IPS-20b (cell line): ENCODE data around the gene TNFRSF4.

ENCODE experiments used
- H3K27ac ChIP-seq: one replicate; pipeline ENCODE4 v1.5.1; 2013; ENCODE audit warnings: low read length
- H3K27me3 ChIP-seq: 2 replicates; pipeline ENCODE4 v1.6.1; 2013; ENCODE audit warnings: mild to moderate bottlenecking, low read length, inconsistent platforms; ENCODE audit not compliant: insufficient read depth
- H3K36me3 ChIP-seq: 2 replicates; pipeline ENCODE4 v1.6.1; 2013; ENCODE audit warnings: low read depth, mild to moderate bottlenecking, inconsistent platforms, low read length, moderate library complexity; ENCODE audit not compliant: insufficient read depth
- H3K4me1 ChIP-seq: 2 replicates; pipeline ENCODE4 v1.6.1; 2013; ENCODE audit warnings: mild to moderate bottlenecking, control low read depth, inconsistent platforms, low read length, moderate library complexity; ENCODE audit not compliant: insufficient read depth
- H3K4me3 ChIP-seq: 2 replicates; pipeline ENCODE4 v1.5.1; 2013; ENCODE audit warnings: mild to moderate bottlenecking, low read length, inconsistent platforms
- H3K9ac ChIP-seq: 2 replicates; pipeline ENCODE4 v1.6.1; 2013; ENCODE audit warnings: low read depth, mild to moderate bottlenecking, inconsistent platforms, low read length, moderate library complexity
- H3K9me3 ChIP-seq: 2 replicates; pipeline ENCODE4 v1.6.1; 2013; ENCODE audit warnings: mild to moderate bottlenecking, low read depth, low read length, inconsistent platforms; ENCODE audit not compliant: insufficient read depth

TNFRSF4 gene

GRCh38 chr1:1236176-1236763 is 22.3 kb upstream of the TNFRSF4 start:
- Histone ChIP-seq H3K27me3 (no peaks in the 10 kb centered on the region), H3K27ac (no peak overlapping the region), H3K9me3 (no peaks in the 10 kb centered on the region), H3K4me1 (no peaks in the 10 kb centered on the region), H3K36me3 (no peaks in the 10 kb centered on the region), H3K4me3 (no peak overlapping the region), H3K9ac (no peak overlapping the region)

- Histone ChIP-seq H3K4me1 (peaks cover 3% of the 10 kb centered on the region; the same call in 1 of the 2 replicates), H3K4me3 (no peak overlapping the region), H3K9me3 (no peaks in the 10 kb centered on the region), H3K9ac (no peak overlapping the region), H3K27me3 (no peaks in the 10 kb centered on the region), H3K27ac (no peak overlapping the region), H3K36me3 (no peaks in the 10 kb centered on the region)
These were observed 21.2 kb upstream of the TNFRSF4 start for GRCh38 chr1:1235016-1235744.

- H3K9ac ChIP-seq, result no peak overlapping the region
- H3K27ac ChIP-seq, result no peak overlapping the region
These were observed 20.3 kb upstream of the TNFRSF4 start for GRCh38 chr1:1234180-1234808.

GRCh38 chr1:1233567-1233892 is 19.6 kb upstream of the TNFRSF4 start:
- H3K27ac ChIP-seq, result no peak overlapping the region
- H3K9ac ChIP-seq, result no peak overlapping the region
- H3K4me1 ChIP-seq, result peaks cover 3% of the 10 kb centered on the region; the same call in 1 of the 2 replicates
- no peaks in the 10 kb centered on the region for H3K27me3 ChIP-seq
- no peak overlapping the region for H3K4me3 ChIP-seq
- H3K9me3 ChIP-seq, result no peaks in the 10 kb centered on the region
- H3K36me3 ChIP-seq, result no peaks in the 10 kb centered on the region

More at GRCh38 chr1:1234180-1234808, 20.3 kb upstream of the TNFRSF4 start:
- H3K9me3 ChIP-seq, result no peaks in the 10 kb centered on the region
- no peaks in the 10 kb centered on the region for H3K36me3 ChIP-seq
- peaks cover 3% of the 10 kb centered on the region; the same call in 1 of the 2 replicates for H3K4me1 ChIP-seq
- H3K27me3 ChIP-seq, result no peaks in the 10 kb centered on the region
- H3K4me3 ChIP-seq, result no peak overlapping the region

- H3K9me3 ChIP-seq, result no peaks in the 10 kb centered on the region
- no peaks in the 10 kb centered on the region for H3K27me3 ChIP-seq
- no peaks in the 10 kb centered on the region for H3K36me3 ChIP-seq
- H3K9ac ChIP-seq, result no peak overlapping the region
- no peak overlapping the region for H3K27ac ChIP-seq
- peaks cover 3% of the 10 kb centered on the region; the same call in 1 of the 2 replicates for H3K4me1 ChIP-seq
- H3K4me3 ChIP-seq, result no peak overlapping the region
These were observed 19.0 kb upstream of the TNFRSF4 start for GRCh38 chr1:1232796-1233566.

- H3K4me3 ChIP-seq, result peak within 1 kb of the TSS; percentile 77
- peak within 1 kb of the TSS; percentile 11 for H3K27ac ChIP-seq
- no peaks in the 10 kb centered on the region for H3K27me3 ChIP-seq
- H3K9me3 ChIP-seq, result no peaks in the 10 kb centered on the region
- peaks cover 5% of the 10 kb centered on the region; the same call in 1 of the 2 replicates for H3K36me3 ChIP-seq
- H3K9ac ChIP-seq, result peak within 1 kb of the TSS; percentile 76
- peaks cover 3% of the 10 kb centered on the region; the same call in 1 of the 2 replicates for H3K4me1 ChIP-seq
These were observed 18.3 kb upstream of the TNFRSF4 start, which contains the start of gene B3GALT6 for GRCh38 chr1:1232208-1232795. Gene B3GALT6 (plus strand): TSS chr1:1232237. CDS start chr1:1232279, 42 bp downstream.

GRCh38 chr1:1231400-1232207 is 17.7 kb upstream of the TNFRSF4 start, which contains the start of gene SDF4:
Gene SDF4 (minus strand): TSS chr1:1232001. CDS start chr1:1228772, 3,229 bp downstream.
- H3K27ac ChIP-seq, result peak within 1 kb of the TSS; percentile 11
- H3K9ac ChIP-seq, result peak within 1 kb of the TSS; percentile 76
- peak within 1 kb of the TSS; percentile 77 for H3K4me3 ChIP-seq
- H3K36me3 ChIP-seq, result peaks cover 5% of the 10 kb centered on the region; the same call in 1 of the 2 replicates
- H3K27me3 ChIP-seq, result no peaks in the 10 kb centered on the region
- no peaks in the 10 kb centered on the region for H3K9me3 ChIP-seq
- H3K4me1 ChIP-seq, result peaks cover 3% of the 10 kb centered on the region; the same call in 1 of the 2 replicates

GRCh38 chr1:1230656-1231399 is 16.9 kb upstream of the TNFRSF4 start:
- no peaks in the 10 kb centered on the region for H3K27me3 ChIP-seq
- H3K27ac ChIP-seq, result peak overlapping the region; percentile 11
- H3K36me3 ChIP-seq, result peaks cover 5% of the 10 kb centered on the region; the same call in 1 of the 2 replicates
- H3K9me3 ChIP-seq, result no peaks in the 10 kb centered on the region
- peak overlapping the region; percentile 76 for H3K9ac ChIP-seq
- H3K4me1 ChIP-seq, result peaks cover 3% of the 10 kb centered on the region; the same call in 1 of the 2 replicates
- peak overlapping the region; percentile 77 for H3K4me3 ChIP-seq

- Histone ChIP-seq H3K27me3 (no peaks in the 10 kb centered on the region), H3K36me3 (peaks cover 8% of the 10 kb centered on the region; the same call in 1 of the 2 replicates), H3K9me3 (no peaks in the 10 kb centered on the region), H3K27ac (no peak overlapping the region), H3K9ac (no peak overlapping the region), H3K4me1 (peaks cover 3% of the 10 kb centered on the region; the same call in 1 of the 2 replicates), H3K4me3 (no peak overlapping the region)
These were observed 15.8 kb upstream of the TNFRSF4 start for GRCh38 chr1:1229770-1230169.
